GM15510 (cell line): Measurements from ENCODE around the gene DONSON.

Experiments
- POLR2A ChIP-seq: IDR thresholded peaks from 3 replicates; pipeline ENCODE4 v1.6.1; 2011; ENCODE audit warnings: borderline replicate concordance; ENCODE audit not compliant: insufficient read length; ENCODE audit errors: extremely low read depth

Gene DONSON, protein sequence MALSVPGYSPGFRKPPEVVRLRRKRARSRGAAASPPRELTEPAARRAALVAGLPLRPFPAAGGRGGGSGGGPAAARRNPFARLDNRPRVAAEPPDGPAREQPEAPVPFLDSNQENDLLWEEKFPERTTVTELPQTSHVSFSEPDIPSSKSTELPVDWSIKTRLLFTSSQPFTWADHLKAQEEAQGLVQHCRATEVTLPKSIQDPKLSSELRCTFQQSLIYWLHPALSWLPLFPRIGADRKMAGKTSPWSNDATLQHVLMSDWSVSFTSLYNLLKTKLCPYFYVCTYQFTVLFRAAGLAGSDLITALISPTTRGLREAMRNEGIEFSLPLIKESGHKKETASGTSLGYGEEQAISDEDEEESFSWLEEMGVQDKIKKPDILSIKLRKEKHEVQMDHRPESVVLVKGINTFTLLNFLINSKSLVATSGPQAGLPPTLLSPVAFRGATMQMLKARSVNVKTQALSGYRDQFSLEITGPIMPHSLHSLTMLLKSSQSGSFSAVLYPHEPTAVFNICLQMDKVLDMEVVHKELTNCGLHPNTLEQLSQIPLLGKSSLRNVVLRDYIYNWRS

DNA sequence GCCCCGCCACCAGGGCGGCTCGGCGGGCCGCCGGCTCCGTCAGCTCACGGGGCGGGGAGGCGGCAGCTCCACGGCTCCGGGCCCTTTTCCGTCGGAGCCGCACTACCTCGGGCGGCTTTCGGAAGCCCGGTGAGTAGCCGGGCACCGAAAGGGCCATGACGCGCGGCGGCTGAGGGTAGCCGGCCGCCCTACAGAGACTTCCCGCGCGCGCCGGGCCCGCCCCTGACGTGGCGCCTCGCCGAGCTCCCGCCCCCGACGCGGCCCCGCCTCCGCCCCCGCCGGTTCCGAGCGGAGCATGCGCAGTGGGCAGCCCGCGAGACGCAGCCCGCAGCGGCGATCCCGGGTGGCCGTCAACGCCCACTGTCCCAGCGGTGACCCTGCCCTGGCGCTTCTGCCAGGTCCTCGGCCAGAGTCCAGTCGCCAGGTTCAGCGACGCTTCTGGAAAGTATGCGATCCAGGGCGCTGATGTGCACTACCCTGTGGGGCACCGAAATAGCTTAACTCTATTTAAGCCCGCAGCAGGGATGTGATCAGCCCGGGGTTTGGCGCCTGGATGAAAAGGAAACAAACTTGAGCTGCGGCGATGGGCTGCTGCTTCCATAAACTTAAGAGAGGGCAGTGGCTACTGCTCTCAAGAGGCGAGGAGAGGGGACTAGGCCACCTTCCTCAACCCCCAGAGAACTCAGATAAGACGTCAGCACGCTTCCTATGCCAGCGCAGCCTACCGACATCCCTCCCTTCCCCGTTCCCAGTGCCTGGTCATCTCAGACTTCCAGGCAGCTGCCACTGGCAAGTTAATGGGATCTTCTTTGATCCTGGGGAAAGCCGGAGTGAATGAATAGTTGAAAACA is at the start of gene DONSON:
DONSON (minus strand) TSS at position 200 of the 851 bp plus-strand sequence; CDS start at position 157, 43 bp downstream.
- peak; percentile 87 for TF ChIP-seq POLR2A

DNA sequence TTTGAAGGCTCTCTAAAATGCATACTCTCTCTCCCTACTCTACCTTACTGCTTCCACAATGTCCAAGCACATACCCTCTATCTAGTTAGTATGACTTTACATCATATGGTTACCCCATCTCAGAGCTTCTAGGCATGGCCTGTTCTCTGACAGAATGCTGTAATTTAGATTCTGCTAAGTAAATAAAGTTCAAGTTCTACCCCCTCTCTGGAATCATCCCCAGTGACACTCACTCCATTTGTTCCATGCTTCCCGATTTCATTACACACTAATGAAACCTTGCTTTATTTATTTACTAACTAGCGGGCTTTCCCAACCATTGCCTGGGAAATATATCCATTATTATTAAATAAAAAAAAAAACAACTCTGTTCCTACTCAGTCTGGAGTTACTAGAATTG is 45.8 kb upstream of the DONSON start:
- no peak for TF ChIP-seq POLR2A

DNA sequence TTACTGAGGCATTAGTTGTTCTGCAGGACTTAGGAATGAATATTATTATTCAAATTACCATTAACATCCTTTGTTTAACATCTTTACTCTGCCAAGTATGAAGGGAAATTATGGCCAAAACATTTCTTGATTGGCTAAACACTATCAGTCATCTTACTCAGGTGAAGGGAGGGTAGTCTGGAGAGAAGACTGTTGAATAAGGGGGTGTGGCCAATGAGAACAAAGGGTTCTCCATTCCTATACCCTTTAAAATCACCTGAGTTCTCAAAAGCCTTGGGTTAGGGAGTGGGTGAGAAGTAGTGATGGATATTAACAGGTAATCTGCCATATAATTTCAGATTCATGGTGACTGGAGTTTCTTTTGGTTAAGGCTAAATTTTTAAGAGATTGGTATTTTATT is 33.8 kb upstream of the DONSON start:
- TF ChIP-seq POLR2A: no peak

DNA sequence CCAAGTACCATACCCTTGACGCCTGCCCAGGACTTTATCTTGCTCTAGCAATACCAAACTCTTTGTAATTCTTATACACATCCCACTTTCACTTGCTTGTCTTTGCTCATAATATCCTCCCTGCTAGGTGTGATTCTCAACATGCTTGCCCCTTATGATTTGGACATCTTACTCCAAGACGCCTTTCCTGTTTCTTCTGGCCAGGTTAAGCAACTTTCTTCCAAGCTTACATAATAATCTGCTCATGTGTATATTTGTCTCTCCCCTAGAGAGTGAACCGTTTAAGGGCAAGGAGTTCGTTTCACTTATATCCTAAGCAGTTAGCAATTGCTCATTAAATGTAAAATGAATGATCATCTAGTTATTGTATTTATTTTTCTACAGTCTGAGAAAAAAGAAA is 31.2 kb upstream of the DONSON start:
- TF ChIP-seq POLR2A: no peak

DNA sequence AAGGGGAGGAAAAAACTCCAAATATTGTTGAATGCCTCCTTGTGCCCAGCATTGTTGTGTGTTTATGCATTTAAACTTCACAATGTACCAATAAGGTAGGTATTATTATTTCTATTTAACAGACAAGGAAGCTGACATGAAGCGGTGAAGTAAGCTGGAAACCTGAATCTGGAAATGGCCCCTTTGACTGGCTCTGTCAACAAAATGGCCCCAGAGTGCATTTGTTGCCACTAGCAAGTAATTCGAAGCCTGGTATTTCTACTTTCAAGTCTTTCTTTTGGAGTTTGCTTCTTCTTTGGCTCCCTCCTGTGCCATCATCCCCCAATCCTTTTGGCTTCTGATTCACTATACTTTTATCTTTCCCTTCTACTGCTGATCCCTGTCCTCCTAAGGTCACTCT is 29.9 kb upstream of the DONSON start:
- TF ChIP-seq POLR2A: no peak

DNA sequence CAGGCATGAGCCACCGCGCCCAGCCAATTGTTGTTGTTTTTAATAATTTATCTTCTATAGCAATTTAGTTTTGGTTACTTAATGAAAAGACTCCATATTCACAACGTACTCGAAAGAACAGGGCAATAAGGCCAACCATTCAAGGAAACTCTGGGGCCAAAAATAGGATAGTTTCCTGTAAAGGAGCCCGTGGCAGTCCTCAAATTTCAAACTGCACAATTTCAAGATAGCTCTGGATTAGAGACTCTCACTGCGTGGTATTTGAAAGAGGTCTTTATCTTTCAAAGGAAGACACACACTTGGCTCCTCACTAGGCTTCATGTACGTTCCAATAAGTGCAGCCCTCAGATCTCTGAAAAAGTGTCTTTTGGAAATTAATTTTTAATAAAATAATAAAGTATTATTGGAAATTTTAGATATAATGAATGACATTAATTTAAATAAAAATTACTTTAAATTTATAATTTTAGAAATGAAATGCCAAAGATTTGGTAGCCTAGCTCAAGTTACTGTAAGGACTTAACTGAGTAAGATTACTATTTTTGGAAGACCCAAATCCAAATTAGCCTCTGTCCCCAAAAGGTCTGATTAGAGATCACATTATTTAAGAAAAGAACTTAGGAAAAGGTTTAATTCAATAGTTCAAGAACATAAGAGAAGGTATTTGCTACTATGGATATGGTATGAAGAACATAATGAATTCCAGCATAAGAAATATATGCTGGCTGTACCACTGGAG is 22.7 kb upstream of the DONSON start:
- TF ChIP-seq POLR2A: no peak

DNA sequence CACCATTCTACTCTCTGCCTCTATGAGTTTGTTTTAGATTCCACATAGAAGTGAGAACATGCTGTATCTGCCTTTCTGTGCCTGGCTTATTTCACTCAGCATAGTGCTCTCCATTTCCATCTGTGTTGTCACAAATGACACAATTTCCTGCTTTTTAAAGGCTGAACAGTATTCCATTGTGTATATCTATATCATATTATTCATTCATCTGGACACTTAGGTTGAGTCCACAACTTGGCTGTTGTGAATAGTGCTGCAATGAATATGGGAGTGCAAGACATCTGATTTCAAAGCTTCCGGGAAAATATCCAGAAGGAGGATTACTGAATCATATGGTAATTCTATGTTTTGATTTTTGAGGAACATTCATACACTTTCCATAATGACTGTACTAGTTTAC is 20.1 kb upstream of the DONSON start:
- no peak for TF ChIP-seq POLR2A

DNA sequence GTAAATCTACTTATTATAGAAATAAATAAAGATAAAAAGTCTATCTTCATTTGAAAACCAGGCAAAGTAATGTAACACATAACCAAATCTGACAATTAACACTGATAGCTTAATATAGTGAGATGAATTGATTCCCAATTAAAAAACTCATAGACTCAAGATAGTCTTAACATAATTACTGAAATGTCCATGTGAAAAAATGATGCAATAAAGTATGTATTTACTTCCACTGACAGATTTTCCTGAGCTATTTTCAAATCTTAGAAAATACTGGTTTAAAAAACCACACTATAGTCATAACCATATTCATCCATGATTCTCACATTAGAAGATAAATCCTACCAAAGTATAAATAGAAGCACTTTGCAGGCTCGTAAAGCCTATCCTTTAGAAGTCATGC is 9.6 kb upstream of the DONSON start:
- TF ChIP-seq POLR2A: no peak

DNA sequence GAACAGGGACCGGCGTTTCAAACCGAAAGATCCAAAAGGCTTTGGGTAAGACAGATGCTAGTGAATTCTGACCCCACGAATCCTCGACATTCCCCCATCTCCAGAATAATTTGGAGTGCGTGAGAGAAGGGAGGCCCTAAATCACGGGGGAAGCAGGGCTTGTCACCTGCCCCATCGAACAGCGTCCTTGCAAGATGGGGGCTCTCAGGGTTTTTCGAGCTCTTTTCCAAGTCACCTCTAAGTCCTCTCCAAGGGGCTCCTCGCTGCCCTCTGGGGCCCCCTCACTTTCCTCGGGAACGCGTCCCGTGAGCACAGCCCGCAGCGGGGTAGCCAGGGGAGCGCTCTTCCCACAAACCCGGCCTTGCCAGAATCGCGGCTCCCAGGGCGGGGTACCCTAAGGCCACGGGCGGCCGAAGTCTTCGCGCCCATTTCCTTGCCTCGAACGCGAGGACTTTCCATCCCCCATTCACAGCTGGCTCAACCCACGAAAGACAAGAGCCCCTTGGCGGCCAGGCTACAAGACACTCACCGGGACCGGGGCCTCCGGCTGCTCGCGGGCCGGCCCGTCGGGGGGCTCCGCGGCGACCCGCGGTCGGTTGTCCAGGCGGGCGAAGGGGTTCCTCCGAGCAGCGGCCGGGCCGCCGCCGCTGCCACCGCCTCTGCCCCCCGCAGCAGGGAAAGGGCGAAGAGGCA is 546 bp downstream of the DONSON start:
- no peak for TF ChIP-seq POLR2A

DNA sequence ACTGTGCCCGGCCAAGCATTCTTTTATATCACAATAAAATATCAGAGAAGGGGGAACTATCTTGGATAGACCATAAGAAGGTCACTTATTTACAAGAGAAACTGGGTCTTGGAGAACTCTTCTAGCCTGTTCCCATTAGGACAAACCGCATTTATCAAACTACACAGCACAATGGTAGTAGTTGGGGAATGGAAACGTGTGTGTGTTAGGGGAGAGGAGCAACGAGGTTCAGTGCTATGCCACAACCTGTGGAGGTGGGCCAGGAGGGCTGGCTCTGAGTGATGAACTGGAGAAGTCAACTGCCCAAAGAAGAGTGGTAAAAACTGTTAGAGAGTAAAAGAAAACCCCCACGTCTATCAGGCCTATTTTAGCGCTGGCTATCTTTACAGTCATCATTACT is 1.6 kb downstream of the DONSON start:
- TF ChIP-seq POLR2A: no peak

DNA sequence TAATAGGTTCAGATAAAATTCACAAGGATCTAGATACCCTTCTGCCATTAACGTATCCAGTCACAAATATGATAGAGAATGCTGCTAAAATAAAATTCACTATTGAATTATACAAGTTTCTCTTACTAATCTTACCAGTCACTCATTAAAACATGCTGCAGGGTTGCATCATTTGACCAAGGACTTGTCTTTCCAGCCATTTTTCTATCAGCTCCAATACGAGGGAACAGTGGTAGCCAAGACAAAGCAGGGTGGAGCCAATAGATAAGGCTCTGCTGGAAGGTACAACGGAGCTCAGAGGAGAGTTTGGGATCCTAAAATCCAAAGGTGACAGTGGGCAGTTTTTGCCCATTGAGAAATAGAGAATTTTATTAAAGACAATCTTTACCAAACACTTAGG is 4.0 kb downstream of the DONSON start:
- no peak for TF ChIP-seq POLR2A

DNA sequence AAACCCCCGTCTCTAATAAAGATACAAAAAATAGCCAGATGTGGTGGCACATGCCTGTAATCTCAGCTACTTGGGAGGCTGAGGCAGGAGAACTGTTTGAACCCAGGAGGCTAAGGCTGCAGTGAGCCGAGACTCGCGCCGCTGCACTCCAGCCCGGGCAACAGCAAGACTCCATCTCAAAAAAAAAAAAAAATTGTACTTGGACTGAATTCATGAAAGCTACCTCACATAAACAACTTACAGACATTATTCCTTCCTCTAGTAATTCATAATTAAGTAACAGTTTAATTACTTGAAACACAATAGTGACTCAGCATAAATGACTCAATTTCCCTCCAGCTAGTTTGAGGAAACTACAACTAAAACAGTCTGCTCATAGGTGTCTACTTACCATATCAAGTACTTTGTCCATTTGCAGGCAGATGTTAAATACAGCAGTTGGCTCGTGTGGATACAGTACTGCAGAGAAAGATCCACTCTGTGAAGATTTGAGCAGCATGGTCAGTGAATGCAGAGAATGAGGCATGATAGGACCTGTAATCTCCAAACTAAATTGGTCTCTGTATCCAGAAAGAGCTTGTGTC is 9.4 kb downstream of the DONSON start:
- no peak for TF ChIP-seq POLR2A

DNA sequence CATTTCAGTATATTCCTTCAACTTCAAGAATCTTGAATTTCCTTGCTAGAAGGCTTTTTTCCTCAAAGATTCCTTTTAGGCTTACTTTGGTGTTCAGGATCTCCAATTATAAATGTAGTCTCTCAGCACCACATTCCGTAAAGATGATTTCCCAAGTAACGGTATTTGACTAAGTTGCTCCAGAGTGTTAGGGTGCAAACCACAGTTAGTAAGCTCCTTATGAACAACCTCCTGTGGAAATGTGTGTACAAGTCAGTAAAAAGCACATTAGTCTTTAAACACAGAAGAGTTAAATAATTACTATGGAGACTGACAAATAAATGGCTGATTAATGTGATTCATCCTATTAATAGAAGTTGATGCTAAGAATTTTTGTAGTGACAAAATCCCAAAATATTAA is 10.3 kb downstream of the DONSON start:
- no peak for TF ChIP-seq POLR2A

DNA sequence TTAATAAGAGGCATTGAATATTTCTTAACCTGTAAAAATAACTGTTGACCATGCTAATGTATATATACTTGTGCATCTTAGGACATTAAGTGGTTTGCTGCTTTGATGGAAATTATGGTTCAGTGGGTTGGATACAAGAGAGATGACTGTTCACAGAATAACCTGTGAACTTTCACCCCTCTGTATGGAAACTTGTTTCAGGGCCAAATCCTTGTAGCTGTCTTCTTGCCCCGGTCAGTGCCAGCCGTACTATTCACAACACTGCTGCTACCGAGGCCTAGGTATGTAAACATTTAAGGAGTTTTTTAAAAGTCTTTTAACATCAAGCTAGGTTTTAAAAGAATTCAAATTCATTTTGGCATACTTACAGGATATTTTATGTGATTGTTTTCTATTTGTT is 16.1 kb downstream of the DONSON start:
- TF ChIP-seq POLR2A: no peak

DNA sequence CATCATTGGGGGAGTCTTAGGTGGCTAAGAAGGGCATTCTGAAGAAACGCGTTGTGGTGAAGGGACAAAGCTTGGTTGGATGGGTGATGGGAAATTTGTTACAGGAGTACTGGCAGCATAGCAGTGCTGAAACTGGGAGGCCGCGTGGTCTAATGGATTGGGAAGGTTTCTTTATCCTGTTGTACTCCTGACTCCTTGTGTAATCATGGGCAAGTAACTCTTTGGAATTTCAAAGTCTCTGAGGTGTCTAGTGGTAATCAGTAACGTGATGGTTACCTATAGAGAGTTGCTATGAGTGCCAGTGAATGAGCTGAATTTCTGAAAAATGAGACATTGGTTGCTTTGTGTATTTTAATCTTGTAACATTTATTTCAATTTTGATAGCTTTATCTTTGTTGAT is 18.5 kb downstream of the DONSON start:
- TF ChIP-seq POLR2A: no peak

DNA sequence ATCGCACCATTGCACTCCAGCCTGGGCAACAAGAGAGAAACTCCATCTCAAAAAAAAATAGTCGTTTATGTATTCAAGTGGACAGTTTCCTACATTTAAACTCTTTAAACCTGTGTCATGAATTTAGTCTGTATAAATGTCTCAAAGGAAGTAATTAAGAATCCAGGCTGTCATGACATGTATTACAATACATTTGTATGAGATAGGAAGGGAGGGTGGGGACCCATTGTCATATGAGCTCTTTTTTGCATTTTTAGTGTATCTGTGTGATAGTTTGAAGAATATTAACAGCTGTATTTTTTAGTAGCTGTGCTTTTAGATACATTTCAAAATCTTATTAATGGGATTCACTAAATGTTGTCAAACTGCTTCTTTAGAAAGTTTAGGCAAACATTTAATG is 20.0 kb downstream of the DONSON start:
- TF ChIP-seq POLR2A: no peak
